ENCODE results near the gene LIPH.
"Not testable (repeated sequence)": the region's sequence is repeated elsewhere in the genome, so short reads cannot be mapped to it uniquely, and the experiment has no call there.

Gene LIPH

GRCh38 chr3:185484296-185484695, 68.1 kb downstream of the LIPH start:
- no peak for DNase-seq
- peaks cover 6% of the 10 kb centered on the region for H3K36me3 ChIP-seq (replicated peaks)
- TF ChIP-seq, protein P1, sequence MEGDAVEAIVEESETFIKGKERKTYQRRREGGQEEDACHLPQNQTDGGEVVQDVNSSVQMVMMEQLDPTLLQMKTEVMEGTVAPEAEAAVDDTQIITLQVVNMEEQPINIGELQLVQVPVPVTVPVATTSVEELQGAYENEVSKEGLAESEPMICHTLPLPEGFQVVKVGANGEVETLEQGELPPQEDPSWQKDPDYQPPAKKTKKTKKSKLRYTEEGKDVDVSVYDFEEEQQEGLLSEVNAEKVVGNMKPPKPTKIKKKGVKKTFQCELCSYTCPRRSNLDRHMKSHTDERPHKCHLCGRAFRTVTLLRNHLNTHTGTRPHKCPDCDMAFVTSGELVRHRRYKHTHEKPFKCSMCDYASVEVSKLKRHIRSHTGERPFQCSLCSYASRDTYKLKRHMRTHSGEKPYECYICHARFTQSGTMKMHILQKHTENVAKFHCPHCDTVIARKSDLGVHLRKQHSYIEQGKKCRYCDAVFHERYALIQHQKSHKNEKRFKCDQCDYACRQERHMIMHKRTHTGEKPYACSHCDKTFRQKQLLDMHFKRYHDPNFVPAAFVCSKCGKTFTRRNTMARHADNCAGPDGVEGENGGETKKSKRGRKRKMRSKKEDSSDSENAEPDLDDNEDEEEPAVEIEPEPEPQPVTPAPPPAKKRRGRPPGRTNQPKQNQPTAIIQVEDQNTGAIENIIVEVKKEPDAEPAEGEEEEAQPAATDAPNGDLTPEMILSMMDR (IDR thresholded peaks at IDR 0.05; ENCODE audit: low read depth, low read length, missing control alignments), result no peak
- no peaks in the 10 kb centered on the region for H3K27me3 ChIP-seq (replicated peaks)
- H3K4me3 ChIP-seq (ENCODE audit: low read depth, low read length), result no peak overlapping the region
- no peak overlapping the region for H3K27ac ChIP-seq
- in situ Hi-C loops (cut with HindIII; ENCODE audit: low pct_ligation_motif_present, low sequenced_read_pairs), result no loop called here

DNA sequence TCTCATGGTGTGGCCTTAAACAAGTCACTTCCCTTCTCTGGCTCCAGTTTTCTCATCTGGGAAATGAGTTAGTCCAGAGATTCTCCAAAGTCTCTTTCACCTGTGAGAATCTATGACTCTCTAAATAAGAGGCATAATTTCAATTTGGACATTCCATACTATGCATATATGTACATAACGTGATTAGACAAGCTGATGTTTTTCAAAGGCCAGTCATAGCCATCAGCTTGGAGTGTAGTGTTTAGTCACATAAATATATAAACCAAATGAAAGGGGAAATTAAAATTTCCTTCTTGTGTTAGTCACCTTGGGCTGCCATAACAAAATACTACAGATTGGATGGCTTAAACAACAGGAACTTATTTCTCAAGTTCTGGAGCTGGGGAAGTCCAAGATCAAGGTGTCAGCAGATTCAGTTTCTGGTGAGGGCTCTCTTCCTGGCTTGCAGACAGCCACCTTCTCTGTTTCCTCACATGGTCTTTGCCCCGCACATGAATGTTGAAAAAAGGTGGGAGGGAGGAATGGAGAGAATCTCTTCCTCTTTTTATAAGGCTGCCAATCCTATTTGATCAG, 72.9 kb downstream of the LIPH start:
- TF ChIP-seq, protein P1 (IDR thresholded peaks at IDR 0.05; ENCODE audit: low read depth, low read length, missing control alignments), result no peak
- no peak for DNase-seq
- peaks cover 6% of the 10 kb centered on the region for H3K36me3 ChIP-seq (replicated peaks)
- no peaks in the 10 kb centered on the region for H3K27me3 ChIP-seq (replicated peaks)
- H3K27ac ChIP-seq, result no peak overlapping the region
- in situ Hi-C loops (cut with HindIII; ENCODE audit: low pct_ligation_motif_present, low sequenced_read_pairs), result no loop called here
- no peak overlapping the region for H3K4me3 ChIP-seq (ENCODE audit: low read depth, low read length)

DNA sequence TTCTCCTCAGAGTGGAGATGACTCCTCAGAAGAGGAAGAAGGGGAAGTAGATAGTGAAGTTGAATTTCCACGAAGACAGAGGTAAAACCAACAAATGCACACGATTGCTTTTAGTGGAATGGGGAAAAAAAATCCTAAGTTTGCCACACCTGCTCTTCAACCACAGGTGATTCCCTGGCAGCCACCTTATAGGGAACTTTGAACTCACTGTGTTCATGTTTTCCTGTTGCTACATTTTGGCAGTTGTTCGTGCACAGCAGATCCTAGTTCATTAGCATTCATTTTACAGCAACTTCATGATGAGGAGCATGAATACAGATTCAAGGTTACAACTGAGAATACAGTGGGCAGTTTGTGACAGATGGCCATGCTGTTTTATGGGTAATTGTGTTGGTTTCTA, 75.1 kb downstream of the LIPH start:
- no peak for DNase-seq
- Histone ChIP-seq H3K27me3 (replicated peaks) (no peaks in the 10 kb centered on the region), H3K36me3 (replicated peaks) (peaks cover 6% of the 10 kb centered on the region), H3K27ac (no peak overlapping the region), H3K4me3 (ENCODE audit: low read depth, low read length) (no peak overlapping the region)
- TF ChIP-seq, protein P1 (IDR thresholded peaks at IDR 0.05; ENCODE audit: low read depth, low read length, missing control alignments), result no peak
- in situ Hi-C loops (cut with HindIII; ENCODE audit: low pct_ligation_motif_present, low sequenced_read_pairs), result no loop called here

DNA sequence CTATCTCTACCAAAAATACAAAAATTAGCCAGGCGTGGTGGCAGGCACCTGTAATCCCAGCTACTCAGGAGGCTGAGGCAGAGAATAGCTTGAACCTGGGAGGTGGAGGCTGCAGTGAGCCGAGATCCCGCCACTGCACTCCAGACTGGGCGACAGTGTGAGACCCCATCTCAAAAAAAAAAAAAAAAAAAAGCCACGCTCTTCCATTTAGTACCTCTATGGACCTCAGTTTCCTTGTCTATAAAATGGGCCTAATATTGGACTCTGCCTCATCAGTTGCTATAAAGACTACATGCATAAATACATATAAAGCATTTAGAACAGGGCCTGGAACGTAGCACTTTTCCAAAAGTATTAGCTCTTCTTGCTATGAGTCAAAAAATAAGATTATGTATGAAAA, 77.5 kb downstream of the LIPH start:
- H3K27me3 ChIP-seq (replicated peaks); H3K27ac ChIP-seq; H3K36me3 ChIP-seq (replicated peaks); H3K4me3 ChIP-seq (ENCODE audit: low read depth, low read length); DNase-seq; in situ Hi-C loops (cut with HindIII; ENCODE audit: low pct_ligation_motif_present, low sequenced_read_pairs): not testable (repeated sequence)

- no peaks in the 10 kb centered on the region for H3K36me3 ChIP-seq (replicated peaks)
- TF ChIP-seq, protein P1 (IDR thresholded peaks at IDR 0.05; ENCODE audit: low read depth, low read length, missing control alignments), result no peak
- in situ Hi-C loops (cut with HindIII; ENCODE audit: low pct_ligation_motif_present, low sequenced_read_pairs), result no loop called here
These were observed 79.0 kb downstream of the LIPH start for GRCh38 chr3:185473290-185473815.

DNA sequence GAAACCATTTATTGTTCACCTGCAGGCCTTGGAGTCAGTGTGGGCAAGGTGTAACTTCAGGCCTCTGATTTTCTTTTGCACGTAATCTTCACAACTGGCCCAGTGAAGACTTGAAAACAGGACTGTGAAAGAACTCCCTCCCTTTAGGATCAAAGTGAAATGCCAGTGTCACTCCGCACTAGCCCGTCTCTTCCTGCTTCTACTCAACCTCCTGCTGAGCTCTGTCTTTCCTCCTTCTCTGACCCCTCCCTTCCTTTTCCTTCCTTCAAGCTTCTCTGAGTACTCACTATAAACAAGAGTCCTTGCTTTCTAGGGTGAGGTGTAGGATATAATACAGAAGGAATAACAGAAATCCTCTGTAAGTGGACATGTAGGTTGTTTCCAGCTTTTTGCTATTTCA, 82.1 kb downstream of the LIPH start:
- in situ Hi-C loops (cut with HindIII; ENCODE audit: low pct_ligation_motif_present, low sequenced_read_pairs), result no loop called here
- TF ChIP-seq, protein P1 (IDR thresholded peaks at IDR 0.05; ENCODE audit: low read depth, low read length, missing control alignments), result no peak
- Histone ChIP-seq H3K36me3 (replicated peaks) (no peaks in the 10 kb centered on the region), H3K27me3 (replicated peaks) (no peaks in the 10 kb centered on the region), H3K4me3 (ENCODE audit: low read depth, low read length) (no peak overlapping the region), H3K27ac (no peak overlapping the region)
- no peak for DNase-seq

More at GRCh38 chr3:185473290-185473815, 79.0 kb downstream of the LIPH start:
- H3K4me3 ChIP-seq (ENCODE audit: low read depth, low read length), result no peak overlapping the region
- no peak for DNase-seq
- no peak overlapping the region for H3K27ac ChIP-seq
- no peaks in the 10 kb centered on the region for H3K27me3 ChIP-seq (replicated peaks)

Measured in brain microvascular endothelial cell (primary cell).